ENCODE results near the gene NPTX1. TPM values are rescaled to one million over a fixed set of nuclear protein-coding genes. Genes with fewer than 3 reads are reported as not detected.

Gene NPTX1
- total RNA-seq, 1 donor from 2014 or later = 0.20 TPM

GRCh38 chr17:80424878-80425765 is 51.3 kb downstream of the NPTX1 start:
- no peaks in the 10 kb centered on the region for H3K27me3 Mint-ChIP-seq
- no peak overlapping the region for H3K4me3 Mint-ChIP-seq
- POLR2A ChIA-PET = no interaction called here
- intact Hi-C loops (cut with micrococcal nuclease) = loop anchor here (1.0 to 5.0 kb wide), 2 partner anchors 10 to 312 kb away; partner anchors contain the start of gene ENDOV
- peaks cover 29% of the 10 kb centered on the region for H3K4me1 Mint-ChIP-seq
- no peak overlapping the region for H3K27ac Mint-ChIP-seq
- peaks cover 1% of the 10 kb centered on the region for H3K36me3 Mint-ChIP-seq (ENCODE audit: low read depth)
- CTCF ChIA-PET = interaction anchor here (0.8 to 4.3 kb wide), 5 partner anchors 29 to 564 kb away, joined by 3 to 52 read pairs (median 10); no protein-coding TSS in a partner anchor
- DNase-seq = no peak
- no peak for ATAC-seq (ENCODE audit: low read depth)
- no peak for TF ChIP-seq CTCF (IDR thresholded peaks at IDR 0.05)
- no peaks in the 10 kb centered on the region for H3K9me3 Mint-ChIP-seq

- Mint-ChIP-seq H3K4me1 (peaks cover 29% of the 10 kb centered on the region), H3K9me3 (no peaks in the 10 kb centered on the region), H3K27me3 (no peaks in the 10 kb centered on the region), H3K27ac (no peak overlapping the region), H3K4me3 (no peak overlapping the region), H3K36me3 (ENCODE audit: low read depth) (peaks cover 9% of the 10 kb centered on the region)
- CTCF ChIA-PET = interaction anchor here (1.3 to 4.3 kb wide), 2 partner anchors 151 to 546 kb away, joined by 3 to 52 read pairs; no protein-coding TSS in a partner anchor
- TF ChIP-seq CTCF (IDR thresholded peaks at IDR 0.05) = no peak
- intact Hi-C loops (cut with micrococcal nuclease) = loop anchor here (1.0 kb wide), 1 partner anchor 9 kb away; the partner anchor contains the start of gene ENDOV
- POLR2A ChIA-PET = no interaction called here
- ATAC-seq (ENCODE audit: low read depth) = no peak
- no peak for DNase-seq
These were observed 52.1 kb downstream of the NPTX1 start for GRCh38 chr17:80424261-80424660.

GRCh38 chr17:80423536-80424225 is 52.7 kb downstream of the NPTX1 start:
- Mint-ChIP-seq H3K4me3 (no peak overlapping the region), H3K9me3 (no peaks in the 10 kb centered on the region), H3K4me1 (peaks cover 29% of the 10 kb centered on the region), H3K36me3 (ENCODE audit: low read depth) (peaks cover 9% of the 10 kb centered on the region), H3K27me3 (no peaks in the 10 kb centered on the region), H3K27ac (no peak overlapping the region)
- ATAC-seq (ENCODE audit: low read depth) = no peak
- POLR2A ChIA-PET = no interaction called here
- no peak for DNase-seq
- CTCF ChIA-PET = interaction anchor here (1.3 kb wide), 1 partner anchor 152 kb away, joined by 3 read pairs; no protein-coding TSS in a partner anchor
- intact Hi-C loops (cut with micrococcal nuclease) = loop anchor here (1.0 kb wide), 1 partner anchor 8 kb away; the partner anchor contains the start of gene ENDOV
- TF ChIP-seq CTCF (IDR thresholded peaks at IDR 0.05) = no peak

GRCh38 chr17:80422981-80423380 is 53.4 kb downstream of the NPTX1 start:
- Mint-ChIP-seq H3K27ac (no peak overlapping the region), H3K4me3 (no peak overlapping the region), H3K27me3 (no peaks in the 10 kb centered on the region), H3K36me3 (ENCODE audit: low read depth) (peaks cover 16% of the 10 kb centered on the region), H3K9me3 (no peaks in the 10 kb centered on the region), H3K4me1 (peaks cover 29% of the 10 kb centered on the region)
- DNase-seq (no peak), ATAC-seq (ENCODE audit: low read depth) (no peak)
- ChIA-PET POLR2A (no interaction called here), CTCF (no interaction called here)
- TF ChIP-seq CTCF (IDR thresholded peaks at IDR 0.05) = no peak
- intact Hi-C loops (cut with micrococcal nuclease) = no loop called here

GRCh38 chr17:80422276-80422675 is 54.1 kb downstream of the NPTX1 start:
- ChIA-PET CTCF (no interaction called here), POLR2A (no interaction called here)
- peaks cover 21% of the 10 kb centered on the region for H3K36me3 Mint-ChIP-seq (ENCODE audit: low read depth)
- intact Hi-C loops (cut with micrococcal nuclease) = no loop called here
- peaks cover 28% of the 10 kb centered on the region for H3K4me1 Mint-ChIP-seq
- no peaks in the 10 kb centered on the region for H3K9me3 Mint-ChIP-seq
- TF ChIP-seq CTCF (IDR thresholded peaks at IDR 0.05) = no peak
- H3K27me3 Mint-ChIP-seq = no peaks in the 10 kb centered on the region
- no peak overlapping the region for H3K4me3 Mint-ChIP-seq
- H3K27ac Mint-ChIP-seq = no peak overlapping the region
- DNase-seq = no peak
- no peak for ATAC-seq (ENCODE audit: low read depth)
